A549 (cell line): ENCODE results near the gene DHX38. TPM values are rescaled to one million over a fixed set of nuclear protein-coding genes. Genes with fewer than 3 reads are reported as not detected.

Source experiments
- ATAC-seq, 2 experiments: fragments of 200-7000 bp in 1 of 2; fragments of >200 bp in 1 of 2; cut with Nextera tagmentation in 1 of 2; cut with Tn5 transposase in 1 of 2; 3 replicates each; pipeline versions ENCODE4 v1.8.0 to v1.9.1; 2018 to 2020; ENCODE audit warnings: mild to moderate bottlenecking in 1 of 2, moderate library complexity in 1 of 2
- CTCF ChIA-PET: fragments of 300-600 bp; sonication (Branson Sonifier 250); formaldehyde crosslinking; extraction: SDS; loops from one replicate; lab custom pipeline; 2021; ENCODE audit warnings: antibody characterized with exemption, inconsistent platforms; lab: Yijun Ruan, JAX
- POLR2A ChIA-PET: fragments of 350-600 bp; formaldehyde crosslinking; extraction: SDS; loops from one replicate; lab custom pipeline; 2021; ENCODE audit warnings: antibody characterized with exemption, inconsistent platforms; lab: Yijun Ruan, JAX
- DNase-seq, 2 experiments: peaks; one replicate each; pipeline versions ENCODE4 v3.0.0 to v3.0.0-alpha.2; 2011 to 2016; ENCODE audit warnings: low read depth in 1 of 2, low spot score in 1 of 2
- FAIRE-seq: peaks from 2 replicates; lab custom pipeline; 2011; peaks lifted over from hg19 to GRCh38; lab: Jason Lieb, UNC
- H3K27ac ChIP-seq, 2 experiments: fragments of >200 bp; sonication (Bioruptor Twin); formaldehyde crosslinking; 3 replicates each; pipeline ENCODE4 v1.5.1; 2016 to 2017
- H3K4me1 ChIP-seq: fragments of >200 bp; sonication (Bioruptor Twin); formaldehyde crosslinking; 3 replicates; pipeline ENCODE4 v1.6.1; 2016
- H3K4me2 ChIP-seq: fragments of >200 bp; sonication (Bioruptor Twin); formaldehyde crosslinking; 3 replicates; pipeline ENCODE4 v1.6.1; 2016
- H3K4me3 ChIP-seq: fragments of >200 bp; sonication (Bioruptor Twin); formaldehyde crosslinking; 3 replicates; pipeline ENCODE4 v1.5.1; 2016
- H3K9me3 ChIP-seq: fragments of >200 bp; sonication (Bioruptor Twin); formaldehyde crosslinking; 3 replicates; pipeline ENCODE4 v1.6.1; 2016
- BHLHE40 ChIP-seq: IDR thresholded peaks from 2 replicates; pipeline ENCODE4 v1.6.1; 2012; ENCODE audit warnings: low read depth, low read length, inconsistent platforms
- CBX8 ChIP-seq: fragments of 200-600 bp; sonication (generic); IDR thresholded peaks from 2 replicates; pipeline ENCODE4 v1.6.1; 2016
- CHD4 ChIP-seq: fragments of 200-600 bp; sonication (generic); IDR thresholded peaks from 2 replicates; pipeline ENCODE4 v1.6.1; 2016; ENCODE audit warnings: antibody characterized with exemption, mild to moderate bottlenecking, borderline replicate concordance
- CTCF ChIP-seq: fragments of >200 bp; sonication (Bioruptor Twin); formaldehyde crosslinking; IDR thresholded peaks from 3 replicates; pipeline ENCODE4 v1.5.1; 2016
- EP300 ChIP-seq, 2 experiments: fragments of >200 bp; sonication (Bioruptor Twin); formaldehyde crosslinking; IDR thresholded peaks; 2 replicates in 1 of 2; 3 replicates in 1 of 2; pipeline ENCODE4 v1.6.1; 2016 to 2017
- ESRRA ChIP-seq: fragments of 150-350 bp; IDR thresholded peaks from 2 replicates; pipeline ENCODE4 v1.6.1; 2014; ENCODE audit warnings: mild to moderate bottlenecking, low read length, borderline replicate concordance
- FOSL2 ChIP-seq, 2 experiments: fragments of 450-650 bp in 1 of 2; fragments of >200 bp in 1 of 2; sonication (Bioruptor Twin) in 1 of 2; formaldehyde crosslinking; IDR thresholded peaks; 2 replicates each; pipeline versions ENCODE4 v1.5.0 to v1.6.1; 2016 to 2020; ENCODE audit warnings: mild to moderate bottlenecking in 1 of 2, moderate library complexity in 1 of 2
- HEYL ChIP-seq: fragments of 250-450 bp; sonication (Bioruptor Pico); IDR thresholded peaks from 2 replicates; pipeline ENCODE4 v1.8.0; 2021; ENCODE audit warnings: mild to moderate bottlenecking, moderate library complexity
- HMGXB4 ChIP-seq: fragments of 250-450 bp; sonication (Bioruptor Pico); IDR thresholded peaks from 2 replicates; pipeline ENCODE4 v1.5.0; 2021; ENCODE audit warnings: mild to moderate bottlenecking, moderate library complexity, borderline replicate concordance
- HOXA7 ChIP-seq: fragments of 250-450 bp; sonication (Bioruptor Pico); IDR thresholded peaks from 2 replicates; pipeline ENCODE4 v1.5.0; 2020; ENCODE audit warnings: mild to moderate bottlenecking, moderate library complexity
- JUN ChIP-seq, 2 experiments: fragments of >200 bp; sonication (Bioruptor Twin); formaldehyde crosslinking; IDR thresholded peaks; 2 replicates in 1 of 2; 3 replicates in 1 of 2; pipeline ENCODE4 v1.6.1; 2016 to 2017
- JUNB ChIP-seq: fragments of >200 bp; sonication (Bioruptor Twin); formaldehyde crosslinking; IDR thresholded peaks from 2 replicates; pipeline ENCODE4 v1.6.1; 2016
- POLR2A ChIP-seq: IDR thresholded peaks from 2 replicates; pipeline ENCODE4 v1.6.1; 2012; ENCODE audit warnings: mild to moderate bottlenecking, low read length
- RAD21 ChIP-seq, 2 experiments: fragments of >200 bp in 1 of 2; sonication (Bioruptor Twin) in 1 of 2; formaldehyde crosslinking in 1 of 2; IDR thresholded peaks in 1 of 2; conservative IDR thresholded peaks in 1 of 2; 2 replicates in 1 of 2; 3 replicates in 1 of 2; pipeline ENCODE4 v1.6.1; 2012 to 2018; ENCODE audit warnings: inconsistent platforms in 1 of 2
- RFX5 ChIP-seq: fragments of 450-650 bp; IDR thresholded peaks from 2 replicates; pipeline ENCODE4 v1.7.1; 2014; ENCODE audit warnings: antibody characterized with exemption, mild to moderate bottlenecking, moderate library complexity
- ZFP36 ChIP-seq: fragments of 450-650 bp; IDR thresholded peaks from 2 replicates; pipeline ENCODE4 v1.6.1; 2014; ENCODE audit warnings: borderline replicate concordance; ENCODE audit not compliant: partially characterized antibody
- WGBS: methylation state at CpG from one replicate; pipeline ENCODE4 v1.1.6; 2017; ENCODE audit errors: missing lambda C conversion rate; 5-methylcytosine and 5-hydroxymethylcytosine counted together
- polyA plus RNA-seq, 4 experiments: library from polyadenylated mRNA; depleted of rRNA in 3 of 4; stranded (reverse); fragments of >200 nt; fragmentation: RNase III in 1 of 4; extraction: RNeasy Plus Mini Kit Qiagen cat#74134 plus additional on column Dnase treatment in 1 of 4; gene quantifications; 2 replicates in 3 of 4; 3 replicates in 1 of 4; pipeline ENCODE4 v1.2.3, GENCODE V29; 2011 to 2017
- TF ChIP-seq, protein P1 (sequence below): fragments of 200-600 bp; sonication (generic); IDR thresholded peaks from 2 replicates; pipeline ENCODE4 v1.6.1; 2016; ENCODE audit warnings: antibody characterized with exemption, mild to moderate bottlenecking, moderate library complexity

DHX38 gene
- polyA plus RNA-seq, 2 of the 4 experiments (the other 2 are of a cell fraction), result 41.9 to 80.6 TPM

- ATAC-seq (no peak), DNase-seq (no peak)
- POLR2A ChIA-PET, result no interaction called here
- CTCF ChIA-PET, result interaction anchor here (0.7 to 2.1 kb wide), 2 partner anchors 9 to 17 kb away, joined by 6 read pairs; no protein-coding TSS in a partner anchor
- 96% methylated on average over 14 of the region's 17 CpGs for WGBS
- no peak overlapping the region for H3K27ac ChIP-seq
- TF ChIP-seq BHLHE40 (no peak), RAD21 (conservative IDR thresholded peaks at IDR 0.05 in 1 of 2, IDR thresholded peaks at IDR 0.05 in 1 of 2) (no peak), POLR2A (no peak), CTCF (no peak), EP300 (IDR thresholded peaks at IDR 0.05) (no peak), ZFP36 (no peak)
- TF ChIP-seq, all 56 proteins: peak for 0
- Histone ChIP-seq H3K4me2 (no peak overlapping the region), H3K9me3 (no peaks in the 10 kb centered on the region), H3K4me3 (no peak overlapping the region), H3K4me1 (no peaks in the 10 kb centered on the region)
- FAIRE-seq, result no peak
Measured at GRCh38 chr16:72107371-72107770, 13.7 kb downstream of the DHX38 start.

- Histone ChIP-seq H3K27ac (no peak overlapping the region), H3K4me3 (no peak overlapping the region), H3K4me1 (no peaks in the 10 kb centered on the region), H3K4me2 (no peak overlapping the region), H3K9me3 (no peaks in the 10 kb centered on the region)
- CTCF ChIA-PET, result interaction anchor here (0.6 to 1.8 kb wide), 3 partner anchors 9 to 1599 kb away, joined by 3 to 5 read pairs (median 5); no protein-coding TSS in a partner anchor
- no peak for FAIRE-seq
- POLR2A ChIA-PET, result no interaction called here
- no peak for ATAC-seq
- DNase-seq, result no peak
- WGBS, result 88% methylated on average over 16 of the region's 16 CpGs
- no peak for TF ChIP-seq FOSL2 (IDR thresholded peaks at IDR 0.05)
- no peak for TF ChIP-seq FOSL2 (CRISPR knock-in tag; IDR thresholded peaks at IDR 0.05)
- TF ChIP-seq CTCF, result no peak
- no peak for TF ChIP-seq HEYL
- no peak for TF ChIP-seq ESRRA
- TF ChIP-seq RFX5, result no peak
- no peak for TF ChIP-seq CHD4
- no peak for TF ChIP-seq HMGXB4 (CRISPR knock-in tag)
- TF ChIP-seq CBX8, result no peak
- no peak for TF ChIP-seq JUNB
- no peak for TF ChIP-seq JUN (IDR thresholded peaks at IDR 0.05)
- no peak for TF ChIP-seq HOXA7 (CRISPR knock-in tag)
- TF ChIP-seq, protein P1, sequence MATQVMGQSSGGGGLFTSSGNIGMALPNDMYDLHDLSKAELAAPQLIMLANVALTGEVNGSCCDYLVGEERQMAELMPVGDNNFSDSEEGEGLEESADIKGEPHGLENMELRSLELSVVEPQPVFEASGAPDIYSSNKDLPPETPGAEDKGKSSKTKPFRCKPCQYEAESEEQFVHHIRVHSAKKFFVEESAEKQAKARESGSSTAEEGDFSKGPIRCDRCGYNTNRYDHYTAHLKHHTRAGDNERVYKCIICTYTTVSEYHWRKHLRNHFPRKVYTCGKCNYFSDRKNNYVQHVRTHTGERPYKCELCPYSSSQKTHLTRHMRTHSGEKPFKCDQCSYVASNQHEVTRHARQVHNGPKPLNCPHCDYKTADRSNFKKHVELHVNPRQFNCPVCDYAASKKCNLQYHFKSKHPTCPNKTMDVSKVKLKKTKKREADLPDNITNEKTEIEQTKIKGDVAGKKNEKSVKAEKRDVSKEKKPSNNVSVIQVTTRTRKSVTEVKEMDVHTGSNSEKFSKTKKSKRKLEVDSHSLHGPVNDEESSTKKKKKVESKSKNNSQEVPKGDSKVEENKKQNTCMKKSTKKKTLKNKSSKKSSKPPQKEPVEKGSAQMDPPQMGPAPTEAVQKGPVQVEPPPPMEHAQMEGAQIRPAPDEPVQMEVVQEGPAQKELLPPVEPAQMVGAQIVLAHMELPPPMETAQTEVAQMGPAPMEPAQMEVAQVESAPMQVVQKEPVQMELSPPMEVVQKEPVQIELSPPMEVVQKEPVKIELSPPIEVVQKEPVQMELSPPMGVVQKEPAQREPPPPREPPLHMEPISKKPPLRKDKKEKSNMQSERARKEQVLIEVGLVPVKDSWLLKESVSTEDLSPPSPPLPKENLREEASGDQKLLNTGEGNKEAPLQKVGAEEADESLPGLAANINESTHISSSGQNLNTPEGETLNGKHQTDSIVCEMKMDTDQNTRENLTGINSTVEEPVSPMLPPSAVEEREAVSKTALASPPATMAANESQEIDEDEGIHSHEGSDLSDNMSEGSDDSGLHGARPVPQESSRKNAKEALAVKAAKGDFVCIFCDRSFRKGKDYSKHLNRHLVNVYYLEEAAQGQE, result no peak
- TF ChIP-seq, all 56 proteins: peak for 0
Measured at GRCh38 chr16:72108353-72109102, 14.9 kb downstream of the DHX38 start.
